ENCODE data around the gene CCSER2.
A peak's percentile ranks its signal among the peaks of the same experiment; 100 is the strongest.

The CCSER2 gene

GRCh38 chr10:84334811-84335210, 6.4 kb downstream of the CCSER2 start:
- TF ChIP-seq CREB5 (CRISPR knock-in tag; IDR thresholded peaks at IDR 0.05; ENCODE audit: low read depth) = no peak
- TF ChIP-seq CSRNP3 (CRISPR knock-in tag; IDR thresholded peaks at IDR 0.05) = no peak
- TF ChIP-seq PPARA (CRISPR knock-in tag; IDR thresholded peaks at IDR 0.05; ENCODE audit: borderline replicate concordance) = no peak
- TF ChIP-seq ZFP3 (CRISPR knock-in tag; IDR thresholded peaks at IDR 0.05) = no peak
- TF ChIP-seq ZNF8 (CRISPR knock-in tag; IDR thresholded peaks at IDR 0.05) = no peak
- TF ChIP-seq ARNTL (CRISPR knock-in tag; IDR thresholded peaks at IDR 0.05; ENCODE audit: borderline replicate concordance, low read depth) = no peak
- TF ChIP-seq RARB (CRISPR knock-in tag; IDR thresholded peaks at IDR 0.05) = no peak
- TF ChIP-seq ZC3H10 (CRISPR knock-in tag; IDR thresholded peaks at IDR 0.05) = no peak
- no peak for ATAC-seq

GRCh38 chr10:84335516-84335915, 7.1 kb downstream of the CCSER2 start:
- ATAC-seq = peak; percentile 50; the same call in 2 of the 3 replicates
- TF ChIP-seq ARNTL (CRISPR knock-in tag; IDR thresholded peaks at IDR 0.05; ENCODE audit: borderline replicate concordance, low read depth) (no peak), PPARA (CRISPR knock-in tag; IDR thresholded peaks at IDR 0.05; ENCODE audit: borderline replicate concordance) (no peak), ZNF565 (CRISPR knock-in tag; conservative IDR thresholded peaks at IDR 0.05; ENCODE audit: low read depth) (0 out of 2 replicates have a peak, but pooled peaks have one; percentile 46), RARB (CRISPR knock-in tag; IDR thresholded peaks at IDR 0.05) (no peak), CSDC2 (CRISPR knock-in tag; IDR thresholded peaks at IDR 0.05) (peak; percentile 82), OSR1 (CRISPR knock-in tag; IDR thresholded peaks at IDR 0.05) (no peak), ESRRG (CRISPR knock-in tag; IDR thresholded peaks at IDR 0.05) (peak; percentile 19; the same call in 1 of the 2 replicates), ZC3H10 (CRISPR knock-in tag; IDR thresholded peaks at IDR 0.05) (no peak), CSRNP3 (CRISPR knock-in tag; IDR thresholded peaks at IDR 0.05) (peak; percentile 88), BACH2 (CRISPR knock-in tag; IDR thresholded peaks at IDR 0.05; ENCODE audit: borderline replicate concordance) (no peak), ZFP3 (CRISPR knock-in tag; IDR thresholded peaks at IDR 0.05) (peak; percentile 68; the same call in 1 of the 2 replicates), SNAI2 (CRISPR knock-in tag; IDR thresholded peaks at IDR 0.05) (peak; percentile 96), CREB5 (CRISPR knock-in tag; IDR thresholded peaks at IDR 0.05; ENCODE audit: low read depth) (peak; percentile 92), PATZ1 (CRISPR knock-in tag; IDR thresholded peaks at IDR 0.05; ENCODE audit: borderline replicate concordance) (peak; percentile 92), TCF4 (CRISPR knock-in tag; IDR thresholded peaks at IDR 0.05; ENCODE audit: borderline replicate concordance) (peak; percentile 81), ZFP30 (CRISPR knock-in tag; IDR thresholded peaks at IDR 0.05) (no peak), ISL1 (CRISPR knock-in tag; IDR thresholded peaks at IDR 0.05) (peak; percentile 100), GLIS3 (CRISPR knock-in tag; IDR thresholded peaks at IDR 0.05) (peak; percentile 91), TSHZ2 (CRISPR knock-in tag; IDR thresholded peaks at IDR 0.05) (peak; percentile 88), TOX (CRISPR knock-in tag; IDR thresholded peaks at IDR 0.05; ENCODE audit: borderline replicate concordance) (no peak), ZNF8 (CRISPR knock-in tag; IDR thresholded peaks at IDR 0.05) (0 out of 2 replicates have a peak, but pooled peaks have one; percentile 22), ZNF70 (CRISPR knock-in tag; IDR thresholded peaks at IDR 0.05) (0 out of 2 replicates have a peak, but pooled peaks have one; percentile 14), POU6F1 (CRISPR knock-in tag; IDR thresholded peaks at IDR 0.05; ENCODE audit: borderline replicate concordance, low read depth) (no peak; the same call in 1 of the 2 replicates)

Data from SK-N-SH treated with all-trans-retinoic acid at 6 μM for 48 hours (cell line).